GM06990 (cell line): ENCODE data around the gene DDX54.

Source experiments
- DNase-seq: peaks from one replicate; pipeline ENCODE4 v3.0.0-alpha.2; 2011; ENCODE audit not compliant: insufficient read length; ENCODE audit errors: extremely low read depth
- H3K27me3 ChIP-seq: replicated peaks from 2 replicates; pipeline ENCODE4 v1.6.0; 2011; ENCODE audit warnings: low read length; ENCODE audit not compliant: control insufficient read depth, insufficient read depth
- H3K36me3 ChIP-seq: 2 replicates; pipeline ENCODE4 v1.5.1; 2011; ENCODE audit warnings: low read length; ENCODE audit not compliant: control insufficient read depth, insufficient read depth
- H3K4me3 ChIP-seq: replicated peaks from 2 replicates; pipeline ENCODE4 v1.5.1; 2011; ENCODE audit warnings: low read depth, mild to moderate bottlenecking, control low read depth, low read length
- TF ChIP-seq, protein P1 (sequence below): IDR thresholded peaks from 2 replicates; pipeline ENCODE4 v1.5.1; 2011; ENCODE audit warnings: low read length, control low read depth, mild to moderate bottlenecking, inconsistent platforms; ENCODE audit not compliant: insufficient read depth, poor library complexity, severe bottlenecking

The DDX54 gene

DNA sequence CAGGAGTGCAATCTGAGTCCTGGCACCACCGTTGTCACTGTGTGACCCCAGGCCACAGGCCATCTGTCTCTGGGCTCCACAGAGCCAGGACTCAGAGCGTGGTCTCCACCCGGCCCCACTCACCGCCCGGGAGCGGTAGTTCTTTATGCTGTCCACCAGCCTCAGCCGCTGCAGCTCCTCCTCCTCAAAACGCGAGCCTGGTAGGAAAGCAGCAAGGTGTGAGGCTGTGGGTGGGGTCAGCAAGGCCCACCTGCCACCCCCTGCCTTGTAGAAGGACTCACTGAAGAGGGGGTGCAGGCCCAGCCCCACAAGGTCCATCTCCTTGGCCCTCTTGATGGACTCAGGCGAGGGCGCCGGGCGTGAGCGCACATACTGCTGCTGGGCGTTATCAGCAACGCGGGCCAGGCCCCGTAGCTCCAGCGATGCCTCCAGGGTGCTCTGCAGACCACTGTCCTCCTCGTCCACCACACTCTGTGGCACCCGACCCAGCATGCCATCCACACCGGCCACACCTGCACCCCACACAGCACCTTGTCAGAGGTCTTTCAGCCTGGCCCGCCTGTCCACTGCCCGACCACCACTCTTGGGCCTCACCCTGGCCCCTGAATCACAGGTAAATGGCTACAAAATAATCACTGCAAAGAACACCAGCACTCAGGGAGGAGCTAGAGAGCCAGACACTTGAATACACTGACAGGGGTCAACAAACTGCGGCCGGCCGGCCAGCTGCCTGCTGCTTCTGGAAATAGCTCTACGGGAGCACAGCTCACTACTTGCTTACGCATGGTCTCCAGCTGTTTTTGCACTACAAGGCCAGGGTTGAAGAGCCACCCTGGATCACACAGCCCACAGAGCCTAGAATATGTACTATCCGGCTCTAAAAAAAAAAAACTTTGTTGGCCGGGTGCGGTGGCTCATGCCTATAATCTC, 19.5 kb downstream of the DDX54 start:
- Histone ChIP-seq H3K4me3 (no peak overlapping the region), H3K27me3 (no peaks in the 10 kb centered on the region), H3K36me3 (peaks cover 52% of the 10 kb centered on the region)
- TF ChIP-seq, protein P1, sequence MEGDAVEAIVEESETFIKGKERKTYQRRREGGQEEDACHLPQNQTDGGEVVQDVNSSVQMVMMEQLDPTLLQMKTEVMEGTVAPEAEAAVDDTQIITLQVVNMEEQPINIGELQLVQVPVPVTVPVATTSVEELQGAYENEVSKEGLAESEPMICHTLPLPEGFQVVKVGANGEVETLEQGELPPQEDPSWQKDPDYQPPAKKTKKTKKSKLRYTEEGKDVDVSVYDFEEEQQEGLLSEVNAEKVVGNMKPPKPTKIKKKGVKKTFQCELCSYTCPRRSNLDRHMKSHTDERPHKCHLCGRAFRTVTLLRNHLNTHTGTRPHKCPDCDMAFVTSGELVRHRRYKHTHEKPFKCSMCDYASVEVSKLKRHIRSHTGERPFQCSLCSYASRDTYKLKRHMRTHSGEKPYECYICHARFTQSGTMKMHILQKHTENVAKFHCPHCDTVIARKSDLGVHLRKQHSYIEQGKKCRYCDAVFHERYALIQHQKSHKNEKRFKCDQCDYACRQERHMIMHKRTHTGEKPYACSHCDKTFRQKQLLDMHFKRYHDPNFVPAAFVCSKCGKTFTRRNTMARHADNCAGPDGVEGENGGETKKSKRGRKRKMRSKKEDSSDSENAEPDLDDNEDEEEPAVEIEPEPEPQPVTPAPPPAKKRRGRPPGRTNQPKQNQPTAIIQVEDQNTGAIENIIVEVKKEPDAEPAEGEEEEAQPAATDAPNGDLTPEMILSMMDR: no peak
- DNase-seq: no peak

DNA sequence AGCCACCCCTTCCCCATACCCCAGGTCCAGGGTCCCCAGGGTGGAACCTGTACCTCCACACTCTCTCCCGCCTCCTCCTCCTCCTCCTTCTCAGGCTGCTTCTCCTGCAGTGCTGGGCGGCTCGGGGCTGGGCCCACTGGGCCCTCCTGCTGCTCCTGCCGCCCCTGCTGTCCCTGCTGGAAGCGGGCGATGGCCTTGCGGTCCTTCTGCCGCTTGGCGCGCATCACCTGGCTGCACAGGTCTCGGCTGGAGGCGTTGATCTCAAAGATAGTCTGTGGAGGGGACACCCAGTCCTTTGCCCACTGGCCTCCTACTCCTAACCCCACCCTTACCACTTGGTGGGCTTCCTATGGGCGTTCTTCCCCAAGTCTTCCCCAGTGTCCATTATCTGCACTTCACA, 21.3 kb downstream of the DDX54 start:
- DNase-seq: no peak
- Histone ChIP-seq H3K27me3 (no peaks in the 10 kb centered on the region), H3K36me3 (peaks cover 58% of the 10 kb centered on the region), H3K4me3 (no peak overlapping the region)
- TF ChIP-seq, protein P1: no peak

DNA sequence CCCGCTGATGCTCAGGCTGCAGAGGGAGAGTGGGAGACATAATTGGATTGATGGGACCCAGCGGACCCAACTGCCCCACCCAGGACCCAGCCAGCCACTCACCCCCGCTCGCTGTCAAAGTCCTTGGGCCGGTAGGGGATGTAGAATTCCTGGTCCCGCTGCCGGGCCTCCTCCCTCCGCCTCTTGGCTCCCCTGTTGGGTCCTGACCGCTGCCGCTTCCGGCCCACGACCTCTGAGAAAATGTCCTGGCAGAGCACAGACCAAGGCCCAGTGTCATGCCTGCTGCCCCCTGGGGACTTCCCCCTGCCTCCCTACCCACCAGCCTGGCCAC, 22.3 kb downstream of the DDX54 start:
- H3K4me3 ChIP-seq: no peak overlapping the region
- TF ChIP-seq, protein P1: no peak
- peaks cover 58% of the 10 kb centered on the region for H3K36me3 ChIP-seq

DNA sequence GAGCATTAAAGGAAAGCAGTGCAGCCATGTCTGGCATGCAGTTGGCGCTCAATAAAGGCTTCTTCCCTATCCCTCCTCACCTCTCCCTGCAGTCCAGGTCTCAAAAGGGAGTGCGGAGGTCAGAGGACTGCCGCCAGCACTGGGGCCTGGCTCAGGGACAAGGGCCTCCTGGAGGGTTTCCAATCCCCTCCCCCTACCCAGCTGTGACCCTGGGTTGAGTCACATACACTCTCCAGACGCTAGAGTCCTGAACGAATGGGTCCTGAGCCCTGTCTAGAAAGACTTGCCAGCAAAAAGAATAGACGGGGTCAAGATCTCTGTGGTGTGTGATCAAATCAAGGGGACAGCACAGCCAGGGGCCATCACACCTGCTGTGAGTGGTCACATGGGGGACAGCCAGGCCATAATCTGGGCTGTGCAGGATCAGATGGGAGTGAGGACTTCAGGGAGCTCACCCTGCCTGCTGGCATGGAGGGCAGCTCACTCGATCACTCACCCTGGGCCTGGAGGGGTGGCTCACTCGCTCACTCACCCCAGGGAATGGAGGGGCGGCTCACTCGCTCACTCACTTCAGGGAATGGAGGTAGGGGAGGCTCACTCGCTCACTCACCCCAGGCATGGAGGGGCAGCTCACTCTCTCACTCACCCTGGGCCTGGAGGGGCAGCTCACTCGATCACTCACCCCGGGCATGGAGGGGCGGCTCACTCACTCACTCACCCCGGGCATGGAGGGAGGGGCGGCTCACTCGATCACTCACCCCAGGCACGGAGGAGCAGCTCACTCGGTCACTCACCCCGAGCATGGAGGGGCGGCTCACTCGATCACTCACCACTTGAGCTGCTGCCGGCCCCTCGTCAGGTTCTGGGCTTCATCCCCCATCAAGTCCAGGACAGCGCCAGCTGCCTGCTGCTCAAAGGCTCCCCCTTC, 22.9 kb downstream of the DDX54 start:
- TF ChIP-seq, protein P1: no peak
- no peak for DNase-seq
- no peak overlapping the region for H3K4me3 ChIP-seq

More for the DNA sequence above, 22.3 kb downstream of the DDX54 start:
- DNase-seq: no peak
- H3K27me3 ChIP-seq: no peaks in the 10 kb centered on the region

DNA sequence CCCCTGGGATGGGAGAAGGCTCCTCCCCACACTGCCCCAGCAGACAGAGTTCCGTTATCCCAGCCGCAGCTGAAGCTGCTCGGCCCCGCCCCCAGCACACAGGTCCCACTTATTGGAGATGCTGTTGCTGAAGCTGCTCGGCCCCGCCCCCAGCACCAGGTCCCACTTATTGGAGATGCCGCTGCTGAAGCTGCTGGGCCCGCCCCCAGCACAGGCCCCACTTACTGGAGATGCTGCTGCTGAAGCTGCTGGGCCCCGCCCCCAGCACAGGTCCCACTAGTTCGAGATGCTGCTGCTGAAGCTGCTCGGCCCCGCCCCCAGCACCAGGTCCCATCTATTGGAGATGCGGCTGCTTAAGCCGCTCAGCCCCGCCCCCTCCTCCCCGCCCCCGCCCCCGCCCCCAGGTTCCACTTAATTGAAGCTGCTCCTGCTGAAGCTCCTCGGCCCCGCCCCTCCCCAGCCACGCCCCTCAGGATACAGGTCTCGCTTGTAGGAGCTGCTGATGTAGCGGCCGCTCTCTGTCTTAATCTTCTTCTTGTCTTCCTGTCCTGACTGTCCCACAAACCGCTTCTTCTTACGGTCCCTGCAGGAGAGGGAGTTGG, 23.8 kb downstream of the DDX54 start:
- peaks cover 52% of the 10 kb centered on the region for H3K36me3 ChIP-seq

More for the DNA sequence above, 22.9 kb downstream of the DDX54 start:
- H3K36me3 ChIP-seq: peaks cover 54% of the 10 kb centered on the region
- no peaks in the 10 kb centered on the region for H3K27me3 ChIP-seq

More for the DNA sequence above, 23.8 kb downstream of the DDX54 start:
- H3K27me3 ChIP-seq: no peaks in the 10 kb centered on the region
- DNase-seq: peak; percentile 74
- TF ChIP-seq, protein P1: no peak
- no peak overlapping the region for H3K4me3 ChIP-seq
